ENCODE results near the gene PTPN20.
"Not testable (repeated sequence)": the region's sequence is repeated elsewhere in the genome, so short reads cannot be mapped to it uniquely, and the experiment has no call there.

The PTPN20 gene

GRCh38 chr10:46928810-46929209 lies 17.6 kb downstream of the PTPN20 start:
- not testable (repeated sequence) for H3K4me1 Mint-ChIP-seq, H3K4me3 Mint-ChIP-seq, H3K36me3 Mint-ChIP-seq, H3K27ac Mint-ChIP-seq, H3K27me3 Mint-ChIP-seq, H3K9me3 Mint-ChIP-seq

- not testable (repeated sequence) for H3K27ac Mint-ChIP-seq, H3K36me3 Mint-ChIP-seq, H3K9me3 Mint-ChIP-seq, H3K27me3 Mint-ChIP-seq, H3K4me3 Mint-ChIP-seq, H3K4me1 Mint-ChIP-seq
These were observed 21.2 kb downstream of the PTPN20 start for GRCh38 chr10:46932383-46932782.

GRCh38 chr10:46941091-46941490 lies 29.9 kb downstream of the PTPN20 start:
- not testable (repeated sequence) for H3K4me1 Mint-ChIP-seq, H3K9me3 Mint-ChIP-seq, H3K36me3 Mint-ChIP-seq, H3K27me3 Mint-ChIP-seq, H3K4me3 Mint-ChIP-seq, H3K27ac Mint-ChIP-seq

- H3K27me3 Mint-ChIP-seq, H3K4me3 Mint-ChIP-seq, H3K9me3 Mint-ChIP-seq, H3K4me1 Mint-ChIP-seq, H3K27ac Mint-ChIP-seq, H3K36me3 Mint-ChIP-seq: not testable (repeated sequence)
These were observed 37.7 kb downstream of the PTPN20 start for GRCh38 chr10:46948687-46949518.

- not testable (repeated sequence) for H3K4me3 Mint-ChIP-seq, H3K27me3 Mint-ChIP-seq, H3K9me3 Mint-ChIP-seq, H3K36me3 Mint-ChIP-seq, H3K27ac Mint-ChIP-seq, H3K4me1 Mint-ChIP-seq
These were observed 41.3 kb downstream of the PTPN20 start for GRCh38 chr10:46952540-46952939.

- H3K27me3 Mint-ChIP-seq, H3K4me3 Mint-ChIP-seq, H3K4me1 Mint-ChIP-seq: not testable (repeated sequence)
These were observed 49.5 kb downstream of the PTPN20 start for GRCh38 chr10:46960742-46961141.

GRCh38 chr10:46963356-46963755 lies 52.1 kb downstream of the PTPN20 start:
- H3K27ac Mint-ChIP-seq, H3K36me3 Mint-ChIP-seq, H3K4me3 Mint-ChIP-seq, H3K9me3 Mint-ChIP-seq, H3K27me3 Mint-ChIP-seq, H3K4me1 Mint-ChIP-seq: not testable (repeated sequence)

More at GRCh38 chr10:46960742-46961141, 49.5 kb downstream of the PTPN20 start:
- not testable (repeated sequence) for H3K27ac Mint-ChIP-seq, H3K9me3 Mint-ChIP-seq, H3K36me3 Mint-ChIP-seq

GRCh38 chr10:46967013-46967412 lies 55.8 kb downstream of the PTPN20 start:
- H3K9me3 Mint-ChIP-seq, H3K27ac Mint-ChIP-seq, H3K27me3 Mint-ChIP-seq, H3K4me3 Mint-ChIP-seq, H3K4me1 Mint-ChIP-seq, H3K36me3 Mint-ChIP-seq: not testable (repeated sequence)

- H3K27me3 Mint-ChIP-seq, H3K9me3 Mint-ChIP-seq, H3K36me3 Mint-ChIP-seq, H3K4me3 Mint-ChIP-seq, H3K4me1 Mint-ChIP-seq, H3K27ac Mint-ChIP-seq: not testable (repeated sequence)
These were observed 69.0 kb downstream of the PTPN20 start for GRCh38 chr10:46980223-46980622.

GRCh38 chr10:46987233-46987924 lies 76.2 kb downstream of the PTPN20 start:
- not testable (repeated sequence) for H3K9me3 Mint-ChIP-seq, H3K4me3 Mint-ChIP-seq, H3K27me3 Mint-ChIP-seq, H3K36me3 Mint-ChIP-seq, H3K27ac Mint-ChIP-seq, H3K4me1 Mint-ChIP-seq

- Mint-ChIP-seq H3K27ac (no peak overlapping the region), H3K4me3 (no peak overlapping the region), H3K36me3 (no peaks in the 10 kb centered on the region), H3K27me3 (peaks cover 2% of the 10 kb centered on the region), H3K4me1 (no peaks in the 10 kb centered on the region), H3K9me3 (no peaks in the 10 kb centered on the region)
These were observed 81.8 kb downstream of the PTPN20 start for GRCh38 chr10:46992803-46993561.

- H3K9me3 Mint-ChIP-seq, result no peaks in the 10 kb centered on the region
- H3K36me3 Mint-ChIP-seq, result no peaks in the 10 kb centered on the region
- no peak overlapping the region for H3K4me3 Mint-ChIP-seq
- H3K27me3 Mint-ChIP-seq, result peaks cover 2% of the 10 kb centered on the region
- no peak overlapping the region for H3K27ac Mint-ChIP-seq
- H3K4me1 Mint-ChIP-seq, result no peaks in the 10 kb centered on the region
These were observed 84.0 kb downstream of the PTPN20 start for GRCh38 chr10:46995234-46995633.

- Mint-ChIP-seq H3K27me3 (peaks cover 3% of the 10 kb centered on the region), H3K27ac (no peak overlapping the region), H3K4me1 (no peaks in the 10 kb centered on the region), H3K4me3 (no peak overlapping the region), H3K36me3 (no peaks in the 10 kb centered on the region), H3K9me3 (no peaks in the 10 kb centered on the region)
These were observed 87.0 kb downstream of the PTPN20 start for GRCh38 chr10:46998192-46998591.

- Mint-ChIP-seq H3K36me3 (no peaks in the 10 kb centered on the region), H3K27me3 (peaks cover 4% of the 10 kb centered on the region), H3K4me1 (no peaks in the 10 kb centered on the region), H3K27ac (no peak overlapping the region), H3K4me3 (no peak overlapping the region), H3K9me3 (no peaks in the 10 kb centered on the region)
These were observed 87.4 kb downstream of the PTPN20 start for GRCh38 chr10:46998595-46998994.

GRCh38 chr10:46999217-46999616 lies 88.0 kb downstream of the PTPN20 start:
- H3K36me3 Mint-ChIP-seq, result no peaks in the 10 kb centered on the region
- H3K4me1 Mint-ChIP-seq, result no peaks in the 10 kb centered on the region
- H3K4me3 Mint-ChIP-seq, result no peak overlapping the region
- H3K27ac Mint-ChIP-seq, result no peak overlapping the region
- peaks cover 4% of the 10 kb centered on the region for H3K27me3 Mint-ChIP-seq
- no peaks in the 10 kb centered on the region for H3K9me3 Mint-ChIP-seq

- H3K9me3 Mint-ChIP-seq, result no peaks in the 10 kb centered on the region
- no peaks in the 10 kb centered on the region for H3K4me1 Mint-ChIP-seq
- no peak overlapping the region for H3K27ac Mint-ChIP-seq
- H3K27me3 Mint-ChIP-seq, result no peaks in the 10 kb centered on the region
- no peak overlapping the region for H3K4me3 Mint-ChIP-seq
- no peaks in the 10 kb centered on the region for H3K36me3 Mint-ChIP-seq
These were observed 97.5 kb downstream of the PTPN20 start for GRCh38 chr10:47008769-47009168.
